SK-N-SH (cell line): ENCODE data around the gene CHST7. TPM values are rescaled to one million over a fixed set of nuclear protein-coding genes. Genes with fewer than 3 reads are reported as not detected.

Experiments
- CTCF ChIA-PET: fragments of 300-600, 350-600 bp; formaldehyde crosslinking; extraction: SDS; loops from one replicate; lab custom pipeline; 2021; lab: Yijun Ruan, JAX
- POLR2A ChIA-PET: fragments of 350-600 bp; sonication (Branson Sonifier 250); formaldehyde crosslinking; extraction: SDS; loops from one replicate; lab custom pipeline; 2020; ENCODE audit warnings: antibody characterized with exemption, inconsistent platforms; lab: Yijun Ruan, JAX
- DNase-seq: peaks from one replicate; pipeline ENCODE4 v3.0.0; 2012
- H2AFZ ChIP-seq: fragments of 200-600 bp; sonication (generic); 2 replicates; pipeline ENCODE4 v1.8.1; 2016; ENCODE audit warnings: antibody characterized with exemption, mild to moderate bottlenecking, low read depth
- H3F3A ChIP-seq: fragments of 200-600 bp; sonication (generic); replicated peaks from 2 replicates; pipeline ENCODE3; 2016; ENCODE audit warnings: antibody characterized with exemption, mild to moderate bottlenecking; ENCODE audit not compliant: insufficient read depth
- H3K27ac ChIP-seq, 2 experiments: fragments of 200-500 bp in 1 of 2; fragments of 200-600 bp in 1 of 2; sonication (Bioruptor generic) in 1 of 2; sonication (generic), shearing (Covaris generic) in 1 of 2; 2 replicates each; pipeline versions ENCODE4 v1.5.1 to v1.6.1; 2014 to 2016; ENCODE audit warnings: low read depth in 2 of 2, inconsistent platforms in 1 of 2, low read length in 1 of 2, mild to moderate bottlenecking in 1 of 2, mixed read lengths in 1 of 2
- H3K27me3 ChIP-seq: fragments of 200-600 bp; sonication (generic), shearing (Covaris generic); 2 replicates; pipeline ENCODE4 v1.6.1; 2016; ENCODE audit warnings: mixed run types; ENCODE audit not compliant: insufficient read depth
- H3K36me3 ChIP-seq, 2 experiments: fragments of 200-500 bp in 1 of 2; fragments of 200-600 bp in 1 of 2; sonication (Bioruptor generic) in 1 of 2; sonication (generic) in 1 of 2; replicated peaks in 1 of 2; 2 replicates each; pipeline versions ENCODE3 to v1.5.1; 2014 to 2016; ENCODE audit warnings: low read length in 1 of 2, mild to moderate bottlenecking in 1 of 2; ENCODE audit not compliant: insufficient read depth in 2 of 2, control insufficient read depth in 1 of 2
- H3K4me1 ChIP-seq, 2 experiments: fragments of 200-500 bp in 1 of 2; fragments of 200-600 bp in 1 of 2; sonication (Bioruptor generic) in 1 of 2; sonication (generic), shearing (Covaris generic) in 1 of 2; 2 replicates each; pipeline versions ENCODE4 v1.5.1 to v1.6.1; 2014 to 2016; ENCODE audit warnings: low read depth in 1 of 2, low read length in 1 of 2, mixed run types in 1 of 2; ENCODE audit not compliant: insufficient read depth in 2 of 2, control insufficient read depth in 1 of 2
- H3K4me2 ChIP-seq: fragments of 200-600 bp; sonication (generic), shearing (Covaris generic); 2 replicates; pipeline ENCODE4 v1.6.1; 2017; ENCODE audit warnings: mixed run types
- H3K4me3 ChIP-seq, 2 experiments: fragments of 200-500 bp in 1 of 2; fragments of 200-600 bp in 1 of 2; sonication (Bioruptor generic) in 1 of 2; sonication (generic), shearing (Covaris generic) in 1 of 2; 2 replicates each; pipeline versions ENCODE4 v1.5.1 to v1.8.1; 2014 to 2016; ENCODE audit warnings: low read depth in 2 of 2, inconsistent platforms in 1 of 2, low read length in 1 of 2, mild to moderate bottlenecking in 1 of 2, mixed read lengths in 1 of 2, moderate library complexity in 1 of 2
- H3K79me2 ChIP-seq: fragments of 200-600 bp; sonication (generic); 2 replicates; pipeline ENCODE4 v1.8.1; 2017; ENCODE audit warnings: mild to moderate bottlenecking; ENCODE audit not compliant: insufficient read depth
- H3K9ac ChIP-seq: fragments of 200-600 bp; sonication (generic); 2 replicates; pipeline ENCODE4 v1.6.1; 2017; ENCODE audit warnings: mixed run types
- H3K9me2 ChIP-seq: fragments of 200-600 bp; sonication (generic); 2 replicates; pipeline ENCODE4 v1.6.1; 2017; ENCODE audit warnings: mixed run types
- H3K9me3 ChIP-seq: fragments of 200-600 bp; sonication (generic); 2 replicates; pipeline ENCODE4 v1.6.1; 2017; ENCODE audit warnings: mixed run types, mild to moderate bottlenecking, moderate library complexity
- H4K20me1 ChIP-seq: fragments of 200-600 bp; sonication (generic); 2 replicates; pipeline ENCODE4 v1.6.1; 2017; ENCODE audit warnings: mild to moderate bottlenecking, mixed run types; ENCODE audit not compliant: insufficient read depth
- CHD2 ChIP-seq: fragments of 150-350 bp; IDR thresholded peaks from 2 replicates; pipeline ENCODE4 v1.6.1; 2018; ENCODE audit warnings: low read length; ENCODE audit not compliant: partially characterized antibody
- EP300 ChIP-seq, 2 experiments: IDR thresholded peaks; 2 replicates each; pipeline versions ENCODE4 v1.4.0 to v1.6.1; 2012; ENCODE audit warnings: borderline replicate concordance in 1 of 2, low read depth in 1 of 2, low read length in 1 of 2
- FOXM1 ChIP-seq: IDR thresholded peaks from 2 replicates; pipeline ENCODE4 v1.4.0; 2012; ENCODE audit warnings: low read depth, mild to moderate bottlenecking
- IRF3 ChIP-seq: fragments of 150-350 bp; IDR thresholded peaks from 2 replicates; pipeline ENCODE4 v1.6.1; 2016; ENCODE audit warnings: mild to moderate bottlenecking, low read depth, low read length
- MXI1 ChIP-seq: IDR thresholded peaks from 2 replicates; pipeline ENCODE4 v1.6.1; 2012; ENCODE audit warnings: mild to moderate bottlenecking, low read depth, low read length, improper control_type of control experiment
- NRF1 ChIP-seq: IDR thresholded peaks from 2 replicates; pipeline ENCODE4 v1.6.1; 2012; ENCODE audit warnings: low read depth, mild to moderate bottlenecking, low read length
- RAD21 ChIP-seq: IDR thresholded peaks from 2 replicates; pipeline ENCODE4 v1.6.1; 2012; ENCODE audit warnings: mild to moderate bottlenecking, low read length
- RCOR1 ChIP-seq: fragments of 150-350 bp; IDR thresholded peaks from 2 replicates; pipeline ENCODE4 v1.6.1; 2017; ENCODE audit warnings: antibody characterized with exemption, low read length
- SIN3A ChIP-seq: IDR thresholded peaks from 2 replicates; pipeline ENCODE4 v1.6.1; 2012; ENCODE audit warnings: low read depth, mild to moderate bottlenecking, low read length, moderate library complexity, borderline replicate concordance
- TCF12 ChIP-seq: IDR thresholded peaks from 2 replicates; pipeline ENCODE4 v1.4.0; 2012
- YY1 ChIP-seq: IDR thresholded peaks from 2 replicates; pipeline ENCODE4 v1.4.0; 2012; ENCODE audit warnings: low read depth, mild to moderate bottlenecking
- polyA plus RNA-seq, 3 experiments: library from polyadenylated mRNA; depleted of rRNA; stranded (reverse); fragments of >200 nt; gene quantifications; 2 replicates each; pipeline ENCODE4 v1.2.3, GENCODE V29; 2012

Gene CHST7
- polyA plus RNA-seq, 1 of the 3 experiments (the other 2 are of a cell fraction): 6.2 TPM

GRCh38 chrX:46567388-46567787 is 6.2 kb upstream of the CHST7 start:
- Histone ChIP-seq H3F3A (no peaks in the 10 kb centered on the region), H3K9me2 (no peaks in the 10 kb centered on the region), H2AFZ (no peak overlapping the region), H3K36me3 (no peaks in the 10 kb centered on the region), H3K4me3 (no peak overlapping the region), H3K4me2 (no peak overlapping the region), H4K20me1 (no peaks in the 10 kb centered on the region), H3K27ac (no peak overlapping the region), H3K4me1 (peaks cover 0 to 2% of the 10 kb centered on the region in 2 experiments; a peak in 1 of 4 replicates), H3K9me3 (no peaks in the 10 kb centered on the region), H3K79me2 (no peaks in the 10 kb centered on the region), H3K27me3 (peaks cover 13% of the 10 kb centered on the region)
- POLR2A ChIA-PET: no interaction called here
- CTCF ChIA-PET: interaction anchor here (1.0 kb wide), 1 partner anchor 229 kb away, joined by 4 read pairs; no protein-coding TSS in a partner anchor
- no peak for DNase-seq
- TF ChIP-seq SIN3A (no peak), MXI1 (no peak), IRF3 (no peak), RAD21 (no peak), YY1 (no peak)
- TF ChIP-seq, all 33 proteins: peak for 0
- H3K9ac ChIP-seq: no peak overlapping the region

DNA sequence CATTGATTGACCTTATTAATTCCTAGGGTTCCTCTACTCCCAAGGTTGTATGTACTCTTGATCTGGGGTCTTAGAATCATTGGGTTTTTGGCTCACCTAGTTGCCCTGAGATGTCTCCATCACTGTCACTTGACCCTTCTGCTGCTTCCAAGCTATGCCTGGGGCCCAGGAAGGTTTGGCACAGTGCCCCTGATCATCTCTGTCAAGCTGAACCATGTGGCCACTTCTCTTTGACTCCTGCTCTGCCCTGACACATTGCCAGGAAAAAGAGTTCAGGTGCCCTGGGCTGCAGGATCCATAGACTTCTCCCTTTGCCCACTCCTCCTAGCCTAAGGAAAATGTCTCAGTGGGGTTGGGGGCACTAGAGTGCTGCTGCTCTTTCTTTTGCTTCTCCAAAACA is 3.9 kb upstream of the CHST7 start:
- Histone ChIP-seq H3K27me3 (peaks cover 10% of the 10 kb centered on the region), H3K79me2 (no peaks in the 10 kb centered on the region), H3K4me1 (peaks cover 0 to 5% of the 10 kb centered on the region in 2 experiments; a peak in 1 of 4 replicates), H3K9ac (no peak overlapping the region), H3K27ac (no peak overlapping the region), H4K20me1 (no peaks in the 10 kb centered on the region), H3K4me3 (no peak overlapping the region), H3F3A (no peaks in the 10 kb centered on the region), H3K9me2 (no peaks in the 10 kb centered on the region), H3K9me3 (no peaks in the 10 kb centered on the region)
- POLR2A ChIA-PET: no interaction called here
- TF ChIP-seq TCF12: no peak
- no peak for TF ChIP-seq EP300 (IDR thresholded peaks at IDR 0.05; ENCODE audit: borderline replicate concordance in 1 of 2, low read depth in 1 of 2, low read length in 1 of 2)
- TF ChIP-seq NRF1: no peak
- no peak for TF ChIP-seq CHD2
- TF ChIP-seq FOXM1: no peak
- TF ChIP-seq RCOR1: no peak
- TF ChIP-seq, all 33 proteins: peak for 0
- no peaks in the 10 kb centered on the region for H3K36me3 ChIP-seq
- CTCF ChIA-PET: no interaction called here
- DNase-seq: no peak
- no peak overlapping the region for H3K4me2 ChIP-seq
- no peak overlapping the region for H2AFZ ChIP-seq
